Stimulated activated CD8-positive, alpha-beta memory T cell treated with anti-CD3 and anti-CD28 coated beads, Interleukin-7, amount 100 ng/mL, for 24 hours (primary cell): ENCODE measurements around the gene MYO3B.

Experiments
- DNase-seq: peaks from one replicate; pipeline ENCODE4 v3.0.0-alpha.2; 2020; ENCODE audit warnings: low read depth

Gene MYO3B

DNA sequence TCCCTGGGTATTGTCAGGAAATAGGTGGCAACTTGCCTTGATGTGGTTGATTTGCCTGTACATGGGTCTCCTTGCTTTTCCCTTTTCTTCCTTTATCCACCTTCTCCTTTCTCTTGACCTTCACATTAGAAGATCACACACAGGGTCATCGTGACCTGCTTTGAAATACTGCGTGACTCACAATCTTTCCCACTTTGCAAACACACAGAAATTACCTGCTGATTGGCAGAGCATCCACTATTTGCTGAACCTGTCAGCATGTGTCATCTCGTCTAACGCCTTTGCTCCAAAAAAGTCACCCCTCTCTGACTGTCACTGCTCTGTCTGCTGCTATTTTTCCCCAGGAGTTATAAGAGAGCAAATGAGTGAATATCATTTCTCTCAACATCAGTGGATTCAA, 60.8 kb downstream of the MYO3B start:
- no peak for DNase-seq

DNA sequence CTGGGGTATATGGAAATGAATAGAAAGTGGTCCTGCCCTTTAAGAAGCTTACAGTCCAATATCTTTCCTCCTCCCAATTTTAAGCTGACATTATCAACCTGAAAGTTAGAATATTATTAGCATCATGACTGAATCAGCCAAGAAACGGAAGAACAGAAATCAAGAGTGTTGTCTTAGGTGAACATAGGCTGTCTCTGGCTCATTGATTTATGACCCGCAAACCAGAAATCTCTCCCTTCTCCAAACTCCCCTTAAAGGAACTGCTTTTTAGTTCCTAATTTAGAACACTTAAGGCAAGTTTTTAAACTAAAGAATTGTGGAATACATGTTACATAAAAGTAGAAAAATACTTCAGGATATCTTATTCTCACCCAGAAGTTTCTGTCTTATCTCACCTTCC, 62.7 kb downstream of the MYO3B start:
- DNase-seq = no peak

DNA sequence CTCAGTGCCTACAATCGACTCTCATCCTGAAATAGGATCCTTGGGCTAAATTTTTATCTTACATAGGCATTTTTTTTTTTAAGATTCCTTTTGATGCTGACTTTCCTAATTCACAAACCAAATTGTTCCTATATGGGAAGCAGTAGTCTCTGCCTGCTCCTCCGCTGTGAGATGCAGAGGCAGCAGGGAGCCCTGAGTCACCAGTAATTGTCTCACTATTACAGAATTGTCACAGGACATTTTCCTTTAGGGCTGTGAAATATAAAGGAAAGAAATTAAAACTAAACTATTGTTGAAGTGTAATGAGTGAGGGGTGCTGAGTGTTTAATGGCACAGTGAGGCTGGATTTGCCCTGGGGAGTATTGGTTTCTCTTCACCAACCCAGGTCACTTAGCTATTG, 63.8 kb downstream of the MYO3B start:
- no peak for DNase-seq

DNA sequence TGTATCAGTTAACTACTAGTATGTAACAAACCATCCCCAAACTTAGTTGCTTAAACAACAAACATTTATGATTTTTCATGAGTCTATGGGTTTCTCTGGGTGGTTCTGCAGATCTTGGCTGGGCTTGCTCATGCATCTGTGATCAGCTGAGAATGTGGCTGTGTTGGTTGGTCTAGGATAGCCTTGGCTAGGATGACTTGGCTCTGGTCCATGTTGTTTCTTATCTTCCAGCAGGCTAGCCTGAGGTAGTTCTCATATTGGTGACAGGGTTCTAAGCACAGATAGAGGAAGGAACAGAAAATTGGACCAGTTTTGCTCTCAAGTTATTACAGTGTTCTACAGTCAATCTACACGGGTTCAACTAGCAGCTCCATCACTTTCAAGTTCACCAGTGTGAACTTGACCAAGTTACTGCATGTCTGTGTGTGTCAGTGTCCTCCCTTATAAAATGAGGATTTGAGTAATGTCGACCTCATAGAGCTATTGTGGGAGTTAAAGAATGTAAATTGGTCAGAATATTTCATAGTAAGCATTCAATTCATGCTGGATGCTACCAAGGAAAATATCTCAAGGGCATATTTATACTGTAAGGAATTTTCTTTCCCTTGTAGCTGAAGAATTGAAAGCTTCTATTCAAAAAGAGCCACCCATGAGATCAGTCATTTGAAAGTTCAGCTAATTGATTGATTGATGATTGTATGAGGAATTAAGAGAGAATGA, 65.3 kb downstream of the MYO3B start:
- DNase-seq = no peak

DNA sequence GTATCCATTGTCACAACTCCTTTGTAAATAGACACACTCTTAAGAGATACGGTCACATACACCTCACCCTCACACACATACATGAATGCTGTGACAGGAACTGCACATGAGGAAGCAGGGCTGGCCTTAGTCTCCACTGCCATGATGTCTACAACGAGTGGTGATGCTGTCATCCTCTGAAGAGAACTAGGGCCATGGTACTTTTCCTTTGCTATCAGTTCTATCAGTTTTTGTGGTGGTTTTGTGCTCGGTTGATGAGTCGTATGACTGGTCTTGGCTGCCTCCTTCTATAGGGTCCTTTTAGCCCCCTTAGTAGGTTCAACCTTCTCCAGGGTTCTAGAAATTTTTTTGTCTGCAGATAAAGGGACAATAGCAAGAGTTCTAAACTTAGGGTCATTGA, 66.0 kb downstream of the MYO3B start:
- DNase-seq = no peak

DNA sequence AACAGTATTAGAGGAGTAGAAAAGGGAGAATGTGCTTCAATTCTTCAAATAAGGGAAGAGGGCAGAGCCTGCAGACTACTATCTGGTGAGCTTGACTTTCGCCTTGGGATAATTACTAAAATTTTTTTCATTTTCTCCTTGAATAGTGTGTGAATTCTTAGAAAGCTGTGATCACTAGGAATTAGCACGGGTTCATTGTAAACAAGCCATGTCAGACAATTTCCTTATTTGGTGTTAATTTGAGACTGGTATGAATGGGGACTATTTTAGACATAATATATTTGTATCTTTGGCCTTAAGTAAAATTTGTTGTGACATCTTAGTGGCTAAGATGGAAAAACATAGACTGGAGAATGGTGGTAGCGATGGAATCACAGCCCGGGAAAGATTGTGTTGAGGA, 66.6 kb downstream of the MYO3B start:
- no peak for DNase-seq

DNA sequence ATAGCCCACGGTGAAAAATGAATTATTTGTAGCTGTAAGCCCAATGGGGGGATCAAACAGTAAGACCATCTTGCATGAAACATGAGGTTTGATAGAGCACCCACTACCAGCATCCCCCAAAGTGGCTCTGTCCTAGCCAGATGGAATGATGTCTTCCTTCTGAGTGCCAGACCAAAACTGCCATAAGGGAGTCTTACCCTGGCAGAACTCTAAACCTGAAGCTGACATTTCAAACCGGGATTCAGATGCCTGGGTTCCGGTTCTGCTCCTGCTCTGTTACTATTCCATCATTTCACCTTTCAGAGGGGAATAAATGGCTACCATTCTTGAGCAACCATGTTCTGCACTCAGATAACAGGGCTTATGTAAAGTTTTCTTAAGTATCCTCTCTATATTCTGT, 67.4 kb downstream of the MYO3B start:
- no peak for DNase-seq

DNA sequence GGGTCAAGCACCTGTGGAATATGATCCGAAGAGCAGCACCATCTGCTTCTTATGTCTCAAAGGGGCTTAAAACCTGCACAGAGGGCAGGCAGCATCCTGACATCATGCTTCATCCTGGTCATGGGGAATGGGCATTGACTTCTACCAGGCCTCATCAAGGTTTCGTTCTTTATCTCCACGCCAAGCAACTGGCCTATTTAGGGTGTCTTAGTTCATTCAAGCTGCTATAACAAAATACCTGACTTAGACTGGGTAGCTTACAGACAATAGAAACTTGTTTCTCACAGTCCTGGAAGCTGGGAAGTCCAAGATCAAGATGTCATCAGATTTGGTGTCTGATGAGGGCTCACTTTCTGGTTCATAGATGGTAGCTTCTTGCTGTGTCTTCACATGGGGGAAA, 69.4 kb downstream of the MYO3B start:
- DNase-seq = no peak

DNA sequence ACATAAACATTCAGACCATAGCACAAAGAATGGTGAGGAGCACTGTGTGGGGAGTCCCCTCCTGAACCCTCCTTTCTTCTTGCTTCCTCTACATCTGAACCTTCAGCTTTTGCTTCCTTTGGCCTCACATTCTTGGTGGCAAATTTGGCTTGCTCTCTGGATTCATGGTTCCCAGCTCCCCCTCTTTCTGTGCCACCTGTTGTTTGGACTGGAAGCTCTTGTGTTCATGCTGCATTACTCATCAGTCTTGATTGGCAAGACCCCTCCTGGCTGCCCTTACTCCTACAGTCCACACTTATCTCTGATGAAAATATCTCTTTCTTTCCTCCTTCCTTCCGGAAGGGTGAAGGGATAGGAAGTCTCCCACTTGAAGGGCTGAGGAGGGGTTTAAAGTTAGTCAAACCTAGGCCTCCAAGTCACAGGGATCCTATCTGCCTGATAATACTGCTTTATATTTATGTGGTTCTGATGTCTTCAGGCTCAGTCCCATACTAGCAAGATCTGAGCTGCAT, 70.0 kb downstream of the MYO3B start:
- no peak for DNase-seq

DNA sequence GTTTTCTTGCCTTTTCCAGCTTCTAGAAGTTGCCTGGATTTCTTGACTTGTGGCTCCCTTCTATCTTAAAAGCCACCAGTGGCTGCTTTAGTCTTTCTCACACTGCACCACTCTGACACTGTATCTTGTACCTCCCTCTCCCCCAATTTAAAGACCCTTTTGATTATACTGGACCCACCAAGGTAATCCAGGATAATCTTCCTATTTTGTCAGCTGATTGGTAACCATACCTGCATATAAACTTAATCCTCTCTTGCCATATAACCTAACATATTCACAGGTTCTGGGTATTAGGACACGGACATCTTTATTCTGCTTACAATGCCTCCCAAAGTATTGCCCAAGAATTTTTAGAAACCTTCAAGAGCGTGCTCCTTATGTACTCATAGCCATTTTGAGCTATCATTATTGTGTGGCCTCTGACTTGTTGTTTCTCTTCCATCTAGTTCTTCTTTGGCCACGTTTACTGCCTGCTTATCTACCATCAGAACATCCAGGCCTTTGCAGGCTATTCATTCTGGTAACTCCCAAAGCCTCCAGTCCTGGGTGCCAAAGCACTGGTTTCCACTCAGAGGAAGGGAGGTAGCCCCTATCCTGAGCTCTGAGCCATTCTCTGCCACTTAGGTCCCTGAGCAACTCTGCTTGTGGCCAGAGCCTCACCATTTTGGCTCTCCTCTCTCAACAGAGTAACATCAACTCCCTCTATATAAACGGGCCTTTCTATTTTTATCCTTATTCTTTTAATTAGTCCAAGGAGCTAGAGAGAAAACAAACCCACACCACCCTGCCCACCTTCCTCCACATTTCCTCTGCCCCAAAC, 70.8 kb downstream of the MYO3B start:
- no peak for DNase-seq

DNA sequence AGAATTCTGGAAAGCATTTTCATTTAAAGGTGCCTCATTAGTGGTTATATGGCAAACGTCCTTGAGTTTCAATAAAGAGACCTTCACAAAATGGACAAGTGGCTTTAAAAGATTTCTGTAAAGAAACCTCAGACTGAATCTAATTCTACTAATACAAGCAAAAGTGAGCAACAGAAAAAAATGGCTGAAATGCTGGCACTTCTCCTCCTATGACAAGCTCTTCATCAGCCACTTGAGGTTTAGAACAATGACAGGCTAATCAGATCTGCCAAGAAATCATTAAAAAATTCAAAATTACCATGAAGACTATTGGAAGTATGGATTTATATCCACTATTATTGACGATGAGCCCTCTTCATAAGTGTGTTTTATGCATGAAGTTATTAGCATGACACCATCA, 71.8 kb downstream of the MYO3B start:
- DNase-seq = no peak

DNA sequence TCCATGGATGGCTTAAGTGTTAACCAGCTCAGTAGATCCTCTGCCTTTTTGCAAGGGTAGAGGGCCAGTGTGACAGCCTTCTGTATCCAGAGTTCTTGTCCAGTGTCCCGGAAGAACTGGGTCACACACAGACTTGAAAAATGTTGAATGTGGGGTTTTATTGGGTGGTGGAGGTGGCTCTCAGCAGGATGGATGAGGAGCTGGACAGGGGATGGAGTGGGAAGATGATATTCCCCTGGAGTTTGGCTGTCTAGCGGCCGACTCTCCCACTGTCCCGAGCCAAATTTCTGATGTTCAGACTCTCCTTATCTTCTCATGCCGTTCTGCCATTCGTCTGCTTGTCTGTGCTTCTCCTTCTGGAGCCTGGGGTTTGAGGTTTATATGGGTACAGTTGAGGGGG, 72.6 kb downstream of the MYO3B start:
- no peak for DNase-seq

DNA sequence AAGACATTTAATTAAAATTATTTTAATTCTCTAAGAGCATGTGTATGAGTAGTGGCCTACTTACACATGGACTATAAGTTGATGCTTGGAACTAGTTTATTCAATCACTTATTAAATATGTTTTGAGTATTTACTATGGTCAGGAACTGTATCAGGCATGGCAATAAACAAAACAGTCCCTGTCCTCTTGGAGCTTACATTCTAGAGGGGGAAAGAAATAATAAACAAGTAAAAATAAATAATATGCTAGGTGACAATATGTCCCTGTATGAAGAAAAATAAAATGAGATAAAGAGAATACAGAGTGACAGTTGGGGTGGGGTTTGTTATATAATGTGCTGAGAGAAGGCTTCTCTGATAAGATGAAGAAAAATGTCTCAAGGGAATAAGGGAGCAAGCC, 74.5 kb downstream of the MYO3B start:
- DNase-seq = no peak

DNA sequence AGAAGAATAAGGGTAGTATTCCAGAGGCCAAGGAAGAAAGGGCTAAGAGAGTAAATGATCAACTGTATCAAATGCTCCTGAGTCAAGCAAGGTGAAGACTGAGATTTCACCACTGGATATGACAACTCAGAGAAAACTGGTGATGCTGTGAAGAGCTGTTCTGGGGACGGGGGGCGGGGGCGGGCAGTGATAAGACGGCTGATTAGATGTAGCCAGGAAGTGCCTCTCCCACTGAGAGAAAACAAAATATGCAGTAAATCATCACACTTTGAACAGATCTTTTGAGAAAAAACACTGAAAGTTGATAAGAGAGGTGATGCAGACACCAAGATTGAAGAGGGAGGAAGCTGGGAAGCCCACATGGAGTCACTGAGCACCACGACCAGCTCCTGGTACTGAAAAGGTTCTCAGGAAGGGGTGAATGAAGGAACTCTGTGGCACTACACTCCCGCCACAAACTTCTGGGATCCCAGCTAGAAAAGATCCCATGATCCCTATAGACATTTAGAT, 75.8 kb downstream of the MYO3B start:
- DNase-seq = no peak

DNA sequence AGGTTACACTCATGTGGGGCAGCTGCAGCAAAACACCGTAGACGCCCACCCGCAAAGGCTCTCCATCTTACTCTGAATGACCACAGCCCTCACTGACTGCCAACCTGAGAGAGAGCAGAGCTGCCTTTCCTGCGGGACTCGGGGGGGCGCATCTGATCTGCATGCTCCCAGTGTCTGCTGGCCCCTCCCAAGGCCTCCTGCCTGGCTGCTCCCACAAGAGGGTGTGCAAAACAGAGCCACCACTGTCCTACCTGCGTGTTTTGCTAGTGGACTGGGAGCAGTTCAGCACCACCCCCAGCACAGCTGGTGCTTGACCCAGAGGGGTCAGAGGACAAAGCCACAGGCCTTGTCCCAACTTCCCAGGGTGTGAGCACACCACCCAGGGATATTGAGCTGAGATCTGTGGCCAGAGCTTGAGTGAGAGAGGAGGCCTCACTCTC, 76.4 kb downstream of the MYO3B start:
- DNase-seq = no peak

DNA sequence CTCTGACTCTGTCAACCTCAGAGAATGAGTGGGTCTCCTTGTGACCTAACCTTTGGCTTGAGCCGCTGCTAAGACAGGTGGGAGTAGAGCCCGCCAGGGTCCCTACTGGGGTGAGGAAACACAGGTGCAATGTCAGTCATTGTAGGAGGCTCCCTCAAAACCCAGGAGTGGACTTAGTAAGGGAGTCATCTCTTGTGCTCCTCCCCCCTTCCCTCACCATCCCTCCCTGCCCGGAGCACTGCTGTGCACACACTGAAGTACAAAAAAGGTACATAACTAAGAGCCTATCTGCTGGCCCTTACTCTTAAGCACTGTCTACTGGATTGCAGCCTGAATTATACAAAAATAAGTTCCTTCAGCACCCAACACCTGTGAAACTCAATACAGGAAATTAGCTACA, 77.2 kb downstream of the MYO3B start:
- DNase-seq = no peak

DNA sequence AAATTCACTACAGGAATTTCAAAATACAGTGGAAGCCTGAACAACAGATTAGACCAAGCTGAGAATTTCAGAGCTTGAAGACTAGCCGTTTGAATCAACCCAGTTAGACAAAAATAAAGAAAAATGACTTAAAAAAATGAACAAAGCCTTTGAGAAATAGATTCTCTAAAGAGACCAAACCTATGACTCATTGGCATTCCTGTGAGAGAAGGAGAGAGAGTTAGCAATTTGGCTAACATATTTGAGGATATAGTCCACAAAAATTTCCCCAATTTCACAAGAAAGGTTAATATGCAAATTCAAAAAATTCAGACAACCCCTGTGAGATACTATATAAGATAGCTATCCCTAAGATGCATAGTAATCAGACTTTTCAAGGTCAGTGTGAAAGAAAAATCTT, 78.0 kb downstream of the MYO3B start:
- DNase-seq = no peak

DNA sequence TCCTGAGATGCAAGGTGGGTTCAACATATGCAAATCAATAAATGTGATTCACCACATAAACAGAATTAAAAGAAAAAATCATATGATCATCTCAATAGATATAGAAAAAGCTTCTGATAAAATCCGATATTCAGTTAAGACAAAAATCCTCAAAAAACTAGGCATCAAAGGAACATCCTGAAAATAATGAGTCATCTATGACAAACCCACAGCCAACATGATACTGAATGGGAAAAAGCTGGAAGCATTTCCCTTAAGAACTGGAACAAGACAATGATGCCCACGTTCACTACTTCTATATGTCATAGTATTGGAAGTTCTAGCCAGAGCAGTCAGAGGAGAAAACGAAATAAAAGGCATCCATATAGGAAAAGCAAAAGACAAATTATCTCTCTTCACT, 80.4 kb downstream of the MYO3B start:
- no peak for DNase-seq

DNA sequence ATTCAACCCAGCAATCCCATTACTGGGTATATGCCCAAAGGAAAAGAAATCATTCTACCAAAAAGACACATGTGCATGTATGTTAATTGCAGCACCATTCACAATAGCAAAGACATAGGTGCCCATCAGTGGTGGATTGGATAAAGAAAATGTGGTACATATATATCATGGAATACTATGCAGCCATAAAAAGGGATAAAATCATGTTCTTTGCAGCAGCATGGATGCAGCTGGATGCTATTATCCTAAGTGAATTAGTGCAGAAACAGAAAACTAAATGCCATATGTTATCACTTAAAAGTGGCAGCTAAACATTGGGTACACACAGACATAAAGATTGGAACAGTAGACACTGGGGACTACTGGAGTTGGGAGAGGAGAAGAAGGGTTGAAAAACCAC, 82.2 kb downstream of the MYO3B start:
- DNase-seq = no peak

DNA sequence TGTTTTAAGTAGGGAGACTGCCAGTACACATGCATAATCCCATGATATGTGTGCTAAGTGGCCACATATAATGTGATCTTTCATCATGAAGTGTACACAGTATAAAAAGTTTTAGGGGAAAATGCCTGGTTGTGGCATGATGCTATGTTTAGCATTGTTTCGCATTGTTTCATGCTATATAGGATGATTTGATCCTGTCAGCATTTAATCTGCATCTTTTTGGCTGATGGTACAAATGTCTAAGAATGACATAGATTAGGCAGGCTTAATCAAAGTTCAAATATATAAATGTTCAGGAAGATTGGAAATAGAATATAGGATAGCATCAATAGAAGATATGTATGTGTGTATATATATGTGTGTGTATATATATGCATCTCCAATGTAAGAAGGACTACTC, 83.6 kb downstream of the MYO3B start:
- DNase-seq = no peak

DNA sequence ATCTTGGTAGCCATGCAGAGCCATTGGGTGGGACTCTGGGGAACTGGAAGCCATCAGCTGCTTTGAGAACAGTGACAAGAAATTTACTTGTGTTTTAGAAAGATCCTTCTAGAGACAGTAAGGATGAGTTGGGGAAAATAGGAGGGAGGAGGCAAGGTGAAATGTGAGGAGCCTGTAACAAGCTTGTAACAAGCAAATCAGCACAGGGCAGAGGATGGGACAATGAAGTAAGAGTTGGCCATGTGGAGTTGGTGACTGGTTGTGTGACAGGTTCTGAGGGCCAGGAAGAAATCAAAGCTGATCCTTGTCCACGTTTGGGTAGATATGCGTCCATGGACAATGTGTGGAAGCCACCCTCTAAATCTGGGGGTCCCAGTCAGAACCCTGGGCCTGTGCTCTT, 84.4 kb downstream of the MYO3B start:
- no peak for DNase-seq

DNA sequence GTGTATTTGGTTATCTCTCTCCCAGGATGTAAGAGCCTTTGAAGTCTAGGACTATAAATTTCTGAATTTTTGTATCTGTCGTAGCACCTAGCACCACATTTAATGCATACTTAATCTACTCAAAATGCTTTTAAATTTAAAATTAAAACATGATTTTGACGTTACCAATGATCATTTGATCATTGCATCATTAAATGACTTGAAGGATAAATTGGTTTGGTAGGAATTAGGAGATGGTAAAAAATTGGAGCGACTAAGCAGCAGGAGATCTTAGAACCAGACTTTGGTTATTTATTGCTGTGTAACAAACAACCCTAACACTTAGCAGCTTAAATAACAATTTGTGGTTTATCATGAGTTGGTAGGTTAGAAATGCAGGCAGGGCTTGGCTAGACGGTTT, 84.9 kb downstream of the MYO3B start:
- DNase-seq = no peak
